Mammary epithelial cell (primary cell): ENCODE measurements around the gene ECM2.

ENCODE experiments used
- CTCF ChIP-seq, 2 donors: IDR thresholded peaks in 1 of 2; conservative IDR thresholded peaks in 1 of 2; 2 replicates each; pipeline ENCODE4 v1.5.1; 2011 to 2012; ENCODE audit warnings: inconsistent platforms in 2 of 2, low read length in 2 of 2, mild to moderate bottlenecking in 2 of 2, control low read depth in 1 of 2, low read depth in 1 of 2; ENCODE audit not compliant: insufficient read depth in 1 of 2; ENCODE audit errors: extremely low read depth in 1 of 2
- EZH2 ChIP-seq: IDR thresholded peaks from 2 replicates; pipeline ENCODE4 v1.6.1; 2012; ENCODE audit warnings: low read length, inconsistent platforms, borderline replicate concordance

GRCh38 chr9:92530893-92531292 is 4.9 kb downstream of the ECM2 start:
- TF ChIP-seq CTCF (conservative IDR thresholded peaks at IDR 0.05 in 1 of 2, IDR thresholded peaks at IDR 0.05 in 1 of 2; ENCODE audit: extremely low read depth in 1 of 2, insufficient read depth in 1 of 2, low read depth in 1 of 2, low read length in 2 of 2) = no peak
- TF ChIP-seq EZH2 = no peak
